Activated CD4-positive, CD25-positive, alpha-beta regulatory T cell treated with anti-CD3 and anti-CD28 coated beads, Interleukin-2, amount 50 U/mL, for 16 hours (primary cell): ENCODE data around the gene KMT2A.
"Not testable (repeated sequence)": the region's sequence is repeated elsewhere in the genome, so short reads cannot be mapped to it uniquely, and the experiment has no call there.

Source experiments
- DNase-seq: peaks from one replicate; pipeline ENCODE4 v3.0.0-alpha.2; 2020; ENCODE audit warnings: low read depth, low spot score

Gene KMT2A

DNA sequence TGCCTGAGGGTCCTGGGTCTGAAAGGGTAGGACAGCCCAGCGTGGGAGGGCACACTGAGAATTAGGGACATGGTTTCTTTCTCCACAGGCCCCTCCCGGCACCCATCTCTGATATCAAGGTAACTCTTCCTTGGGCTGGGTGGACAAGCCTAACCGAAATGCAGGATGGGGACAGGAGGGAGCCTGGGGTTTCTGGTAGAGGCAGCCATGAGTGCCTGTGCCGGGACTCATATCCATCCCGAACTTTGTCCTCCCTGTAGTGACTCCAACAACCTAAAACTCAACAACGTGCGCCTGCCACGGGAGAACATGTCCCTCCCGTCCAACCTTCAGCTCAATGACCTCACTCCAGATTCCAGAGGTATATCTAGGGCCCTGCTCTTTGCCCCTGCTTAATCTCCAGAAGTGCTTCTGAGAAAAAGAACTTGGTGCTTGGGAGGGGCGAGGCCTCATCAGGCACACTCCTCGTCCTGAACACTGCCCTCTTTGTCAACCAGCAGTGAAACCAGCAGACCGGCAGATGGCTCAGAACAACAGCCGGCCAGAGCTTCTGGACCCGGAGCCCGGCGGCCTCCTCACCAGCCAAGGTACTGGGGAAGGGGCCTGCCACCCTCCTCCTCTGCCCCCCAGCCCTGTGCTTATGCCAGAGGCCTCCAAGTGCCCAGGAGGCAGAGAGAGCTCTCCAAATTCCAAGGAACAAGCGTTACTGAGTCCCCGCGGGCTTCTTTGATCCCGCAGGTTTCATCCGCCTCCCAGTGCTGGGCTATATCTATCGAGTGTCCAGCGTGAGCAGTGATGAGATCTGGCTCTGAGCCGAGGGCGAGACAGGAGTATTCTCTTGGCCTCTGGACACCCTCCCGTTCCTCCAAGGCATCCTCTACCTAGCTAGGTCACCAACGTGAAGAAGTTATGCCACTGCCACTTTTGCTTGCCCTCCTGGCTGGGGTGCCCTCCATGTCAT, 97.8 kb downstream of the KMT2A start:
- DNase-seq = no peak

DNA sequence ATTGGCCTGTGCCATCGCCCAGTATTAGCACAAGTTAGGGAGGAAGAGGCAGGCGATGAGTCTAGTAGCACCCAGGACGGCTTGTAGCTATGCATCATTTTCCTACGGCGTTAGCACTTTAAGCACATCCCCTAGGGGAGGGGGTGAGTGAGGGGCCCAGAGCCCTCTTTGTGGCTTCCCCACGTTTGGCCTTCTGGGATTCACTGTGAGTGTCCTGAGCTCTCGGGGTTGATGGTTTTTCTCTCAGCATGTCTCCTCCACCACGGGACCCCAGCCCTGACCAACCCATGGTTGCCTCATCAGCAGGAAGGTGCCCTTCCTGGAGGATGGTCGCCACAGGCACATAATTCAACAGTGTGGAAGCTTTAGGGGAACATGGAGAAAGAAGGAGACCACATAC, 99.0 kb downstream of the KMT2A start:
- DNase-seq = no peak

DNA sequence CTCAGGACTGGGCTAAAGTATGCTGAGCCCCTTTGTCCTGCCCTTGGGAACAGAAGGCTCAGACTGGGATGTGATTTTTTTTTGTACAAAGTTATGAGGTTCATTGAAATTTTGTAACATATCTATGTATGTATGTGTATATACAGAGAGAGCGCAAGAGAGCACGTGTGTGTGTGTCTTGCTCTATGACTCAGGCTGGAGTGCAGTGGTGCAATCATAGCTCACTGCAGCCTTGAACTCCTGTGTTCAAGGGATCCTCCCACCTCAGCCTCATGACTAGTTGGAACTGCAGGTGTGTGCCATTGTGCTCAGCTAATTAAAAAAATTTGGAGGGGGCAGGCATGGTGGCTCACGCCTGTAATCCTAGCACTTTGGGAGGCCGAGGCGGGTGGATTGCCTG, 100.4 kb downstream of the KMT2A start:
- no peak for DNase-seq

DNA sequence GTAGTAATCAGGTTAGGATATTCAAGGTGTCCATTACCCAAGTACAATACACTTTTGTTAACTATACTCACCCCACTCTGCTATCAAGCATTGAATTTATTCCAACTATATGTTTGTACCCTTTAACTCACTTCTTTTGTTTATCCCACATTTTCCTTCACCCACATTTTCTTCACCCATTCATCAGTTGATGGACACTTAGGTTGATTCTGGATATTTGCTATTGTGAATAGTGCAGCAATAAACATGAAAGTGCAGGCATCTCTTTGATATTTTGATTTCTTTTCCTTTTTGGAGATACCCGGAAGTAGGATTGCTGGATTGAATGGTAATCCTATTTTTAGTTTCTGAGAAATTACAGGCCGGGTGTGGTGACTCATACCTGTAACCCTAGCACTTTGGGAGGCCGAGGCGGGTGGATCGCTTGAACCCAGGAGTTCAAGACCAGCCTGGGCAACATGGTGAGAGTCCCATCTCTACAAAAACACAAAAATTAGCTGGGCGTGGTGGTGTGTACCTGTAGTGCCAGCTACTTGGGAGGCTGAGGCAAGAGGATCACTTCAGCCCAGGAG, 101.2 kb downstream of the KMT2A start:
- DNase-seq = no peak

- DNase-seq = no peak
Measured at GRCh38 chr11:118544010-118544646, 107.8 kb downstream of the KMT2A start.

DNA sequence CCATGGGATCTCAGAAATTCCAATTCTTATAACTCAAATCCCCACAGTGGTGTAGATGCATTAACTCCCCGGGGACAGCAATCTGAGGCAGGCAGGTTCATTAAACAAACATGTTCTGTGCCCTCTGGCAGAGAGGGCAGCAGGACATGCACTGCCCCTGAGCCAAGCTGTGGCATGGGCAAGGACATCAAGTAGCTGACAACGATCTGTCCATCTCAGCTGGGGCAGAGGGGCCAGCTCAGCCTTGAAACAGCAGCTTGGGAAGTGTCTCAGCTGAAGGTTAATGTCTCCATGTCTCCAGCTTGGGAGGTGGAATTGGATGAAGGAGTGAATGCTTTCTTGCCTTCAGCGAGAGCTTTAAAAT, 108.3 kb downstream of the KMT2A start:
- DNase-seq = no peak

DNA sequence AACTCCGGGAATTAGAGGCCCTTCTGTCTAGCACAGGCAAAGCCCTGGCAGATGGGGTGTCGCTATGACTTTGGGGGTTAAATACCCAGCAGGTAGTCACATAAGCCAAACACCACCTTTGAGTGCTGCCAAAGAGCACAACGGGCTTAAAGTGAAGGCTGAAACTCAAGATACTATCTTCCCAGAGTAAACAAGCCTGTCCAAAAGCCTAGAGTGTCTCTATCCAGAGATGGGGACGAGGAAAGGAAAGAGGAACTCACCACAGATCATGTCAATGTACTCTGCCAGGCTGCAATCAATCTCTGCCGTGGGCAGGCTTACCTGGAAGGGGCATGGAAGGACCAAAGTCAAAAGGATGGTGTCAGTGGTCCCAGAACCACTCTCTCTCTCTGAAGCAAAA, 109.2 kb downstream of the KMT2A start:
- DNase-seq = no peak

DNA sequence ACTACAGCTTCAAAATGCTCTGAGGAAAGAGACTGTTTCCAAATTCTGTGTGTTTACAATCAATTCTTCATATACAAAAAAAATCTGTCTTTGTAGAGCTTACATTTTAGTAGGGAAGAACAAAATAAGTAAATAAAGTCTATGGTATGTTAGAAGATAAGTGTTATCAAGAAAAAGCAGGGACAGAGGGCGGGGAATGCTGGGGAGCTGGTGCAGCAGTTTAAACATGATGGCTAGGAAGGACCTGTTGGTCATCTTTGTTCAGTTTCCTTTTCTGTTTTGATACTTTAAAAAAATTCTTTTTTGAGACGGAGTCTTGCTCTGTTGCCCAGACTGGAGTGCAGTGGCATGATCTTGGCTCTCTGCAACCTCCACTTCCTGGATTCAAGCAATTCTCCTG, 110.8 kb downstream of the KMT2A start:
- DNase-seq = no peak

DNA sequence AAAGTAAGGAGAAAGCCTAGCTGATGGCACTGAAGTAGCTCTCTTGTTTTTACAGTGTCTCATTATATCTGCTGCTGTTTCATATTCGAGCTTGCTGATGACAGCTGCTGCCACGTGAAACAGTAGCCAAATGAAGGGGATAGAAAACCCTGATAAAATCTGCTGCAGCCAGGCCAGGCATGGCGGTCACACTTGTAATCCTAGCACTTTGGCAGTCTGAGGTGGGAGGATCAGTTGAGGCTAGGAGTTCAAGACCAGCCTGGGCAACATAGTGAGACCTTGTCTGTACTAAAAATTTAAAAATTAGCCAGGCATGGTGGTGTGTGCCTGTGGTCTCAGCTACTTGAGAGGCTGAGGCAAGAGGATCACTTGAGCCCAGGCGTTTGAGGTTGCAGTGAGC, 116.0 kb downstream of the KMT2A start:
- no peak for DNase-seq

GRCh38 chr11:118560806-118561205, 124.5 kb downstream of the KMT2A start:
- no peak for DNase-seq

DNA sequence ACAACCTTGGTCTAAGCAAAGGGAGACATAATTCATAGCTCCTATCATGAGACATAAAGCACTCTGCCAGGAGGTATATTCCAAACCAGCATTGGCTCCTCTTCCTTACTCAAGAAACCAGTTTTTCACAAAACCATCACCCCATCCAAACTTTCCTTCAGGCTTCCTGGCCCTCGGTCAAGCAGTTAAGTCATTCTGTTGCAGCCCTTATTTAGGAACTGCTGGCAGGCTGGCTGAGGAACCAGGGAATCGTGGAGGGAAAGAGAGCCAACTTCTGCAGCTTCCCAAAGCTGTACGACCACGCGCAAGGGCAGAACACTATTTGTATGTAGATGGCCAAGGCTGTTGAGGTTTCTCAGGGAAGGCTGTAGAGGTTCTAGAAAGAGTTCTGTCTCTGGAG, 128.8 kb downstream of the KMT2A start:
- DNase-seq = no peak

GRCh38 chr11:118569670-118570069, 133.4 kb downstream of the KMT2A start:
- no peak for DNase-seq

GRCh38 chr11:118570787-118571186, 134.5 kb downstream of the KMT2A start:
- DNase-seq = no peak

DNA sequence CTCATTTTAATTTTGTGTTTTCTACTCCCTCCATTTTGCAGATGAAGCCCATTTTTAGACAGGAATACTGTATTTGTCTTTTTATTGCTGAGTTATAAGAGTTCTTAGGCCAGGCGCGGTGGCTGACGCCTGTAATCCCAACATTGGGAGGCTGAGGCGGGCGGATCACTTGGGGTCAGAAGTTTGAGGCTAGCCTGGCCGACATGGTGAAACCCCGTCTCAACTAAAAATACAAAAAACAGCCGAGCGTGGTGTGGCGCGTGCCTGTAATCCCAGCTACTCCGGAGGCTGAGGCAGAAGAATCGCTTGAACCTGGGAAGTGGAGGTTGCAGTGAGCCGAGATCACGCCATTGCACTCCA, 135.4 kb downstream of the KMT2A start:
- DNase-seq = not testable (repeated sequence)

DNA sequence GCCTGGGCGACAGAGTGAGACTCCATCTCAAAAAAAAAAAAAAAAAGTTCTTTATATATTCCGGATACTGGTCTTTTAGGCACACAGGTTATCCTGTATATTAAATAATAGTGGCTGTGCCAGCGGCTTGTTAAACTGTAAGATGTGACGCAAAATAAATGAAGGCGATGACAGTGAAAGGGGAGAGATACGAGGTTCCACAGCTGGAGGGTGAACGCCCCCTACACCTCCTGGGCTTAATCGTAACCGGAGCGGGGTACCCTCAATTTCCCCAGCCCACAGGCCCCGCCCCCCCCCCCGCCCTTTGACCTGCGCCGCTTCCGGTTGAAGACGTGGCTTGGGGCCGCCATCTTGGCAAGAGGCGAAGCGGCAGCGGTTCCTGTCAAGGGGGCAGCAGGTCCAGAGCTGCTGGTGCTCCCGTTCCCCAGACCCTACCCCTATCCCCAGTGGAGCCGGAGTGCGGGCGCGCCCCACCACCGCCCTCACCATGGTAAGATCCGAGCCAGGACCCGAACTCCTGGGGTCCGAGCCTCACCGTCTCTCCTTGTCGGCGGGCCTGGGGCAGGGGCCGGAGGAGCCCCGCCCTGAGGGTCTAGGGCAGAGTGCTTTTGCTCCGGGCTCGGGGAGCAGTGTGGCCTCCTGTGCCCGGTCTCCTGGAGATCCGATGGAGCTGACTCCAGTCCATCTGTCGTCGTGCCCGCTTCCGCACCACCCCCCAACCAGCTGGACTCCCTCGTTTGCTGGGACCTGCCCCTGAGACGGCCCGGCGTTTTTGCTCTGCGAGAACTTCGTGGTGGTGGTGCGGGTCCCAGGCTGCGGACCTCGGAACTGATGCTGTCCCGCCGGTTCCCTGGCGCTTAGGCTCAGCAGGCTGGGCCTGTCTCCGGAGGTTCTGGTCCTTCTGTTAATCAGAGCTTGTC, 136.0 kb downstream of the KMT2A start, which contains the start of gene ARCN1:
ARCN1 (plus strand) TSS at position 349 of the 920 bp plus-strand sequence; CDS start at position 488, 139 bp downstream.
- peak; percentile 62 for DNase-seq

DNA sequence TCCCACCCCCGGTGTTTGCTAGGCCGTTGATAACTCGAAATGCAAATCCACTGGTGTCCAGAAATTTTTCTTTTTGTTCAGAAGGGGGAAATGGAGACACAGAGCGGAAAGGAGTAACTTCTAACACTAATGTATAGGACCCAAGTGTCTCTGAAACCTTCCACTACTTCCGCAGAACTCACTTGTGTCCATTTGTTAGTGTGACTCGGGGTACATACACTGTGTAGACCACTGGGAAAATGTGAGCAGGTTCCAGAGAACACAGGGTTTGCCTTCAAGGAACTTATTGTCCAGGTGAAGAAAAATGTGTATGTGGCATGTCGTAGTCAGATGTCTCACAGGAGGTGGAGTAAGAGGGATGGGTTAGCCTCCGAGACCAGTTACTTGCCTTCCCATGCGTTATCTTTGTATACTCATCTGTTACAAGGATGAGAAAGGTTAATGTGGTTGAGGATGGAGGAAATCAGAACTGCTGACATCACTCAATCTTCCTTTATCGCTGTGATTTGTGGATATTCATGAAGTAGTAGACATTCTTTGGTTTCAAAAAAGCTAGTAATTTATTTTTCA, 136.8 kb downstream of the KMT2A start:
- DNase-seq = no peak

DNA sequence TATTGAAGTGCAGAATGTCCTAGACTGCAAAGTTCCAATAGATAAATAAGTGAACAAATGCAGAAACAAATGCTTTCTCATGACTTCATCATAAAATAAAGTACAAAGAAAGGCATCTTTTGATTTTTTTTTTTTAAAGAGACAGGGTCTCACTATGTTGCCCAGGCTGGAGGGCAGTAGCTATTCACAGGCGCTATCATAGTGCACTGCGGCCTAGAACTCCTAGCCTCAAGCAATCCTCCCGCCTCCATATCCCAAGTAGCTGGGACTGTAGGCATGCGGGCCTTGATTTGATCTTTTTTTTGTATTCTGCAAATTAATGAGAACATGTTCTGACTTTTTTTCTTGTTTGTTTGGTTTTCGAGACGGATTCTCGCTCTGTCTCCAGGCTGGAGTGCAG, 138.3 kb downstream of the KMT2A start:
- DNase-seq = no peak
